HEK293 (cell line): ENCODE measurements around the gene CENPP.

Experiments
- CTCF ChIA-PET: fragments of 350-600 bp; formaldehyde crosslinking; extraction: SDS; loops from one replicate; lab custom pipeline; 2021; ENCODE audit warnings: antibody characterized with exemption; lab: Yijun Ruan, JAX
- POLR2A ChIA-PET: fragments of 300-600 bp; formaldehyde crosslinking; extraction: SDS; loops from one replicate; lab custom pipeline; 2020; ENCODE audit warnings: antibody characterized with exemption, inconsistent platforms; lab: Yijun Ruan, JAX
- H3K27ac ChIP-seq: fragments of 200-500 bp; sonication (Bioruptor generic); 2 replicates; pipeline ENCODE4 v1.5.1; 2014; ENCODE audit warnings: low read depth, low read length, control low read depth, inconsistent platforms; ENCODE audit errors: extremely low read depth
- H3K36me3 ChIP-seq, 2 experiments: fragments of 200-500 bp in 1 of 2; sonication (Bioruptor generic) in 1 of 2; 1 replicate in 1 of 2; 2 replicates in 1 of 2; pipeline ENCODE4 v1.5.1; 2014 to 2017; ENCODE audit warnings: inconsistent platforms in 2 of 2, low read length in 2 of 2; ENCODE audit not compliant: control insufficient read depth in 2 of 2, insufficient read depth in 1 of 2
- H3K4me1 ChIP-seq: fragments of 200-500 bp; sonication (Bioruptor generic); 2 replicates; pipeline ENCODE4 v1.5.1; 2014; ENCODE audit warnings: mild to moderate bottlenecking, low read length, inconsistent platforms; ENCODE audit not compliant: control insufficient read depth, insufficient read depth
- H3K4me3 ChIP-seq: 2 replicates; pipeline ENCODE4 v1.5.1; 2011; ENCODE audit warnings: low read depth, mild to moderate bottlenecking, control low read depth, low read length, moderate library complexity
- H3K9me3 ChIP-seq: fragments of 200-500 bp; sonication (Bioruptor generic); 2 replicates; pipeline ENCODE4 v1.5.1; 2014; ENCODE audit warnings: low read depth, low read length, inconsistent platforms; ENCODE audit not compliant: control insufficient read depth, insufficient read depth
- IKZF3 ChIP-seq: fragments of 450-650 bp; IDR thresholded peaks from 2 replicates; pipeline ENCODE4 v1.5.0; 2018; ENCODE audit warnings: missing biosample characterization, mild to moderate bottlenecking, missing genetic modification characterization, moderate library complexity
- KLF1 ChIP-seq: fragments of 450-650 bp; formaldehyde crosslinking; IDR thresholded peaks from 2 replicates; pipeline ENCODE4 v1.5.1; 2016; ENCODE audit warnings: missing biosample characterization, missing genetic modification characterization
- SP7 ChIP-seq: fragments of 450-650 bp; formaldehyde crosslinking; IDR thresholded peaks from 2 replicates; pipeline ENCODE4 v1.5.1; 2016; ENCODE audit warnings: missing biosample characterization, missing genetic modification characterization
- ZFP69B ChIP-seq: fragments of 450-650 bp; formaldehyde crosslinking; IDR thresholded peaks from 2 replicates; pipeline ENCODE4 v1.5.1; 2016; ENCODE audit warnings: missing biosample characterization, missing genetic modification characterization
- ZNF114 ChIP-seq: fragments of 450-650 bp; formaldehyde crosslinking; IDR thresholded peaks from 2 replicates; pipeline ENCODE4 v1.5.0; 2017; ENCODE audit warnings: missing biosample characterization, missing genetic modification characterization
- ZNF248 ChIP-seq: fragments of 450-650 bp; formaldehyde crosslinking; IDR thresholded peaks from 2 replicates; pipeline ENCODE4 v1.5.1; 2017; ENCODE audit warnings: missing biosample characterization, missing genetic modification characterization
- ZNF335 ChIP-seq: fragments of 450-650 bp; formaldehyde crosslinking; conservative IDR thresholded peaks from 2 replicates; pipeline ENCODE4 v1.5.1; 2016; ENCODE audit warnings: missing biosample characterization, missing genetic modification characterization
- ZNF426 ChIP-seq: fragments of 450-650 bp; formaldehyde crosslinking; IDR thresholded peaks from 2 replicates; pipeline ENCODE4 v1.5.1; 2017; ENCODE audit warnings: missing biosample characterization, missing genetic modification characterization, mild to moderate bottlenecking, inconsistent platforms, moderate library complexity
- ZNF529 ChIP-seq: fragments of 450-650 bp; formaldehyde crosslinking; IDR thresholded peaks from 2 replicates; pipeline ENCODE4 v1.5.1; 2017; ENCODE audit warnings: missing genetic modification characterization, missing biosample characterization; ENCODE audit not compliant: insufficient replicate concordance
- ZNF664 ChIP-seq: fragments of 450-650 bp; formaldehyde crosslinking; IDR thresholded peaks from 2 replicates; pipeline ENCODE4 v1.5.1; 2016; ENCODE audit warnings: missing biosample characterization, missing genetic modification characterization
- ZNF776 ChIP-seq: fragments of 450-650 bp; formaldehyde crosslinking; IDR thresholded peaks from 2 replicates; pipeline ENCODE4 v1.5.0; 2017; ENCODE audit warnings: missing biosample characterization, missing genetic modification characterization, borderline replicate concordance
- ZNF777 ChIP-seq: fragments of 450-650 bp; formaldehyde crosslinking; IDR thresholded peaks from 2 replicates; pipeline ENCODE4 v1.5.1; 2017; ENCODE audit warnings: missing biosample characterization, missing genetic modification characterization, borderline replicate concordance
- ZXDB ChIP-seq: fragments of 450-650 bp; formaldehyde crosslinking; IDR thresholded peaks from 2 replicates; pipeline ENCODE4 v1.5.1; 2016; ENCODE audit warnings: missing biosample characterization, missing genetic modification characterization
- TF ChIP-seq, protein P1 (sequence below): fragments of 450-650 bp; formaldehyde crosslinking; IDR thresholded peaks from 2 replicates; pipeline ENCODE4 v1.5.1; 2016; ENCODE audit warnings: missing biosample characterization, missing genetic modification characterization
- TF ChIP-seq, protein P2 (sequence below): fragments of 450-650 bp; formaldehyde crosslinking; IDR thresholded peaks from 2 replicates; pipeline ENCODE4 v1.5.1; 2017; ENCODE audit warnings: missing biosample characterization, missing genetic modification characterization
- TF ChIP-seq, protein P3 (sequence below): fragments of 450-650 bp; formaldehyde crosslinking; IDR thresholded peaks from 2 replicates; pipeline ENCODE4 v1.5.1; 2016; ENCODE audit warnings: missing biosample characterization, missing genetic modification characterization
- TF ChIP-seq, protein P4 (sequence below): fragments of 450-650 bp; formaldehyde crosslinking; conservative IDR thresholded peaks from 2 replicates; pipeline ENCODE4 v1.5.1; 2016; ENCODE audit warnings: low read depth, missing biosample characterization, missing genetic modification characterization
- TF ChIP-seq, protein P5 (sequence below): fragments of 450-650 bp; formaldehyde crosslinking; IDR thresholded peaks from 2 replicates; pipeline ENCODE4; 2016; ENCODE audit warnings: missing biosample characterization, missing genetic modification characterization

Gene CENPP

DNA sequence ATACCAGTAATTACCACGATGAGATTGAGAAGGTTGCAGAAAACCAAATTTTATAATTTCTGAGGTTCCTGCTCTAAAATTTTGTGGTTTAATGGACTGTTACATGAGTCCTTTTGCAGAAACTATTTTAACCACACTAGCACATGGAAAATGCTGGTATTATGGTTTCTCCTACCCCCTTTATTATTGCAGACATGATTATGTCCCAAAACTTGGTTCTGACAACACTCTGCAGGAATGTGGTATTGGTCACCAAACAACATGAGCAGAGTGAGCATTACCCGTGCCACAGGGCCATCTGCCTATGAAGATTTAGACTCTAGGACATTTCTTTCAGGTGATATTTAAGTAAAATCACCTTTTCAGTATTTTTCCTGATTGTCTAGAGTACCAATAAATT is 212.8 kb downstream of the CENPP start:
- no peaks in the 10 kb centered on the region for H3K9me3 ChIP-seq
- H3K36me3 ChIP-seq = no peaks in the 10 kb centered on the region
- POLR2A ChIA-PET = no interaction called here
- TF ChIP-seq, protein P1, sequence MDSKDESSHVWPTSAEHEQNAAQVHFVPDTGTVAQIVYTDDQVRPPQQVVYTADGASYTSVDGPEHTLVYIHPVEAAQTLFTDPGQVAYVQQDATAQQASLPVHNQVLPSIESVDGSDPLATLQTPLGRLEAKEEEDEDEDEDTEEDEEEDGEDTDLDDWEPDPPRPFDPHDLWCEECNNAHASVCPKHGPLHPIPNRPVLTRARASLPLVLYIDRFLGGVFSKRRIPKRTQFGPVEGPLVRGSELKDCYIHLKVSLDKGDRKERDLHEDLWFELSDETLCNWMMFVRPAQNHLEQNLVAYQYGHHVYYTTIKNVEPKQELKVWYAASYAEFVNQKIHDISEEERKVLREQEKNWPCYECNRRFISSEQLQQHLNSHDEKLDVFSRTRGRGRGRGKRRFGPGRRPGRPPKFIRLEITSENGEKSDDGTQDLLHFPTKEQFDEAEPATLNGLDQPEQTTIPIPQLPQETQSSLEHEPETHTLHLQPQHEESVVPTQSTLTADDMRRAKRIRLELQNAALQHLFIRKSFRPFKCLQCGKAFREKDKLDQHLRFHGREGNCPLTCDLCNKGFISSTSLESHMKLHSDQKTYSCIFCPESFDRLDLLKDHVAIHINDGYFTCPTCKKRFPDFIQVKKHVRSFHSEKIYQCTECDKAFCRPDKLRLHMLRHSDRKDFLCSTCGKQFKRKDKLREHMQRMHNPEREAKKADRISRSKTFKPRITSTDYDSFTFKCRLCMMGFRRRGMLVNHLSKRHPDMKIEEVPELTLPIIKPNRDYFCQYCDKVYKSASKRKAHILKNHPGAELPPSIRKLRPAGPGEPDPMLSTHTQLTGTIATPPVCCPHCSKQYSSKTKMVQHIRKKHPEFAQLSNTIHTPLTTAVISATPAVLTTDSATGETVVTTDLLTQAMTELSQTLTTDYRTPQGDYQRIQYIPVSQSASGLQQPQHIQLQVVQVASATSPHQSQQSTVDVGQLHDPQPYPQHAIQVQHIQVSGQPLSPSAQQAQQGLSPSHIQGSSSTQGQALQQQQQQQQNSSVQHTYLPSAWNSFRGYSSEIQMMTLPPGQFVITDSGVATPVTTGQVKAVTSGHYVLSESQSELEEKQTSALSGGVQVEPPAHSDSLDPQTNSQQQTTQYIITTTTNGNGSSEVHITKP (tag by site-specific recombination) = 0 out of 2 replicates have a peak, but pooled peaks have one; percentile 17
- TF ChIP-seq ZNF335 (tag by site-specific recombination) (no peak), ZNF114 (tag by site-specific recombination) (no peak), ZNF777 (no peak), ZNF426 (tag by site-specific recombination) (no peak)
- TF ChIP-seq, protein P2, sequence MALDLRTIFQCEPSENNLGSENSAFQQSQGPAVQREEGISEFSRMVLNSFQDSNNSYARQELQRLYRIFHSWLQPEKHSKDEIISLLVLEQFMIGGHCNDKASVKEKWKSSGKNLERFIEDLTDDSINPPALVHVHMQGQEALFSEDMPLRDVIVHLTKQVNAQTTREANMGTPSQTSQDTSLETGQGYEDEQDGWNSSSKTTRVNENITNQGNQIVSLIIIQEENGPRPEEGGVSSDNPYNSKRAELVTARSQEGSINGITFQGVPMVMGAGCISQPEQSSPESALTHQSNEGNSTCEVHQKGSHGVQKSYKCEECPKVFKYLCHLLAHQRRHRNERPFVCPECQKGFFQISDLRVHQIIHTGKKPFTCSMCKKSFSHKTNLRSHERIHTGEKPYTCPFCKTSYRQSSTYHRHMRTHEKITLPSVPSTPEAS = no peak
- TF ChIP-seq, all 188 proteins: peak for 1
- no peak overlapping the region for H3K27ac ChIP-seq
- no peaks in the 10 kb centered on the region for H3K4me1 ChIP-seq
- no peak overlapping the region for H3K4me3 ChIP-seq
- CTCF ChIA-PET = interaction anchor here (0.8 kb wide), 1 partner anchor 99 kb away, joined by 3 read pairs; no protein-coding TSS in a partner anchor

DNA sequence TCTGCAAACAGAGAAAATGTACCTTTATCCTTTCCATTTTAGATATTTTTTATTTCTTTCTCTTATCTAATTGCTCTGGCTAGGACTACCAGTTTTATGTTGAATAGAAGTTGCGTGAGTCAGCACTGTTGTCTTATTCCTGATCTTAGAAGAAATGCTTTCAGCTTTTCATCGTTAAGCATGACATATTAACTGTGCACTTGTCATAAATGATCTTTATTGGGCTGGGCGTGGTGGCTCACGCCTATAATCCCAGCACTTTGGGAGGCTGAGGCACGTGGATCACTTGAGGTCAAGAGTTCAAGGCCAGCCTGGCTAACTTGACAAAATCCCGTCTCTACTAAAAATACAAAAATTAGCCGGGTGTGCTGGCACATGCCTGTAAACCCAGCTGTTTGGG is 218.2 kb downstream of the CENPP start:
- POLR2A ChIA-PET = no interaction called here
- Histone ChIP-seq H3K9me3 (no peaks in the 10 kb centered on the region), H3K4me1 (no peaks in the 10 kb centered on the region), H3K4me3 (no peak overlapping the region), H3K27ac (no peak overlapping the region), H3K36me3 (no peaks in the 10 kb centered on the region)
- TF ChIP-seq KLF1 = 0 out of 2 replicates have a peak, but pooled peaks have one; percentile 24
- no peak for TF ChIP-seq ZNF664 (tag by site-specific recombination)
- no peak for TF ChIP-seq IKZF3 (tag by site-specific recombination)
- CTCF ChIA-PET = interaction anchor here (0.6 kb wide), 1 partner anchor 28 kb away, joined by 3 read pairs; no protein-coding TSS in a partner anchor

DNA sequence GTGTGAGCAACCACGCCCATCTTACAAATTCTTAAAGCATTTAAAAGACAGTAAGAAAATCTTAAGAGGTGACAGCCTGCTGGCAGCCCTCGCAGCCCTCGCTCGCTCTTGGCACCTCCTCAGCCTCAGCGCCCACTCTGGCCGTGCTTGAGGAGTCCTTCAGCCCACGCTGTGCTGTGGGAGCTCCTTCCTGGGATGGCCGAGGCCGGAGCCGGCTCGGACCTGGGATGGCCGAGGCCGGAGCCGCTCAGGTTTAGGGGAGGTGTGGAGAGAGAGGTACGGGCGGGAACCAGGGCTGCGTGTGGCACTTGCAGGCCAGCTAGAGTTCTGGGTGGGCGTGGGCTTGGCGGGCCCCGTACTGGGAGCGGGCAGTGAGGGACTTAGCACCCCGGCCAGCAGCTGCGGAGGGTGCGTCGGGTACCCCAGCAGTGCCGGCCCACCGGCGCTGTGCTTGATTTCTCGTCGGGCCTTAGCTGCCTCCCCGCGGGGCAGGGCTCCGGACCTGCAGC is 219.3 kb downstream of the CENPP start:
- Histone ChIP-seq H3K27ac (no peak overlapping the region), H3K9me3 (no peaks in the 10 kb centered on the region), H3K4me1 (no peaks in the 10 kb centered on the region), H3K4me3 (no peak overlapping the region), H3K36me3 (no peaks in the 10 kb centered on the region)
- POLR2A ChIA-PET = no interaction called here
- CTCF ChIA-PET = interaction anchor here (0.6 kb wide), 1 partner anchor 31 kb away, joined by 5 read pairs; no protein-coding TSS in a partner anchor
- TF ChIP-seq SP7 (no peak), ZFP69B (tag by site-specific recombination) (no peak), ZNF776 (tag by site-specific recombination) (no peak), ZNF529 (no peak), ZXDB (no peak), ZNF248 (tag by site-specific recombination) (no peak)
- TF ChIP-seq, protein P3, sequence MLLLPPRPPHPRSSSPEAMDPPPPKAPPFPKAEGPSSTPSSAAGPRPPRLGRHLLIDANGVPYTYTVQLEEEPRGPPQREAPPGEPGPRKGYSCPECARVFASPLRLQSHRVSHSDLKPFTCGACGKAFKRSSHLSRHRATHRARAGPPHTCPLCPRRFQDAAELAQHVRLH = no peak
- TF ChIP-seq, protein P4, sequence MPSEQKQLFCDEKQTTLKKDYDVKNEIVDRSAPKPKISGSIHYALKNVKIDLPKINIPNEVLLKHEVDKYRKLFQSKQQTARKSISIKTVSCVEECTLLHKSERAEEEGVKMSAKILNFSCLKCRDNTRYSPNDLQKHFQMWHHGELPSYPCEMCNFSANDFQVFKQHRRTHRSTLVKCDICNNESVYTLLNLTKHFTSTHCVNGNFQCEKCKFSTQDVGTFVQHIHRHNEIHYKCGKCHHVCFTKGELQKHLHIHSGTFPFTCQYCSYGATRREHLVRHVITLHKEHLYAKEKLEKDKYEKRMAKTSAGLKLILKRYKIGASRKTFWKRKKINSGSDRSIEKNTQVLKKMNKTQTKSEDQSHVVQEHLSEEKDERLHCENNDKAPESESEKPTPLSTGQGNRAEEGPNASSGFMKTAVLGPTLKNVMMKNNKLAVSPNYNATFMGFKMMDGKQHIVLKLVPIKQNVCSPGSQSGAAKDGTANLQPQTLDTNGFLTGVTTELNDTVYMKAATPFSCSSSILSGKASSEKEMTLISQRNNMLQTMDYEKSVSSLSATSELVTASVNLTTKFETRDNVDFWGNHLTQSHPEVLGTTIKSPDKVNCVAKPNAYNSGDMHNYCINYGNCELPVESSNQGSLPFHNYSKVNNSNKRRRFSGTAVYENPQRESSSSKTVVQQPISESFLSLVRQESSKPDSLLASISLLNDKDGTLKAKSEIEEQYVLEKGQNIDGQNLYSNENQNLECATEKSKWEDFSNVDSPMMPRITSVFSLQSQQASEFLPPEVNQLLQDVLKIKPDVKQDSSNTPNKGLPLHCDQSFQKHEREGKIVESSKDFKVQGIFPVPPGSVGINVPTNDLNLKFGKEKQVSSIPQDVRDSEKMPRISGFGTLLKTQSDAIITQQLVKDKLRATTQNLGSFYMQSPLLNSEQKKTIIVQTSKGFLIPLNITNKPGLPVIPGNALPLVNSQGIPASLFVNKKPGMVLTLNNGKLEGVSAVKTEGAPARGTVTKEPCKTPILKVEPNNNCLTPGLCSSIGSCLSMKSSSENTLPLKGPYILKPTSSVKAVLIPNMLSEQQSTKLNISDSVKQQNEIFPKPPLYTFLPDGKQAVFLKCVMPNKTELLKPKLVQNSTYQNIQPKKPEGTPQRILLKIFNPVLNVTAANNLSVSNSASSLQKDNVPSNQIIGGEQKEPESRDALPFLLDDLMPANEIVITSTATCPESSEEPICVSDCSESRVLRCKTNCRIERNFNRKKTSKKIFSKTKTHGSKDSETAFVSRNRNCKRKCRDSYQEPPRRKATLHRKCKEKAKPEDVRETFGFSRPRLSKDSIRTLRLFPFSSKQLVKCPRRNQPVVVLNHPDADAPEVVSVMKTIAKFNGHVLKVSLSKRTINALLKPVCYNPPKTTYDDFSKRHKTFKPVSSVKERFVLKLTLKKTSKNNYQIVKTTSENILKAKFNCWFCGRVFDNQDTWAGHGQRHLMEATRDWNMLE = no peak
- TF ChIP-seq, protein P5, sequence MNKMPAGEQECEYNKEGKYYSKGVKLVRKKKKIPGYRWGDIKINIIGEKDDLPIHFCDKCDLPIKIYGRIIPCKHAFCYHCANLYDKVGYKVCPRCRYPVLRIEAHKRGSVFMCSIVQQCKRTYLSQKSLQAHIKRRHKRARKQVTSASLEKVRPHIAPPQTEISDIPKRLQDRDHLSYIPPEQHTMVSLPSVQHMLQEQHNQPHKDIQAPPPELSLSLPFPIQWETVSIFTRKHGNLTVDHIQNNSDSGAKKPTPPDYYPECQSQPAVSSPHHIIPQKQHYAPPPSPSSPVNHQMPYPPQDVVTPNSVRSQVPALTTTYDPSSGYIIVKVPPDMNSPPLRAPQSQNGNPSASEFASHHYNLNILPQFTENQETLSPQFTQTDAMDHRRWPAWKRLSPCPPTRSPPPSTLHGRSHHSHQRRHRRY = no peak
